ENCODE results near the gene ADM5.

The ADM5 gene

DNA sequence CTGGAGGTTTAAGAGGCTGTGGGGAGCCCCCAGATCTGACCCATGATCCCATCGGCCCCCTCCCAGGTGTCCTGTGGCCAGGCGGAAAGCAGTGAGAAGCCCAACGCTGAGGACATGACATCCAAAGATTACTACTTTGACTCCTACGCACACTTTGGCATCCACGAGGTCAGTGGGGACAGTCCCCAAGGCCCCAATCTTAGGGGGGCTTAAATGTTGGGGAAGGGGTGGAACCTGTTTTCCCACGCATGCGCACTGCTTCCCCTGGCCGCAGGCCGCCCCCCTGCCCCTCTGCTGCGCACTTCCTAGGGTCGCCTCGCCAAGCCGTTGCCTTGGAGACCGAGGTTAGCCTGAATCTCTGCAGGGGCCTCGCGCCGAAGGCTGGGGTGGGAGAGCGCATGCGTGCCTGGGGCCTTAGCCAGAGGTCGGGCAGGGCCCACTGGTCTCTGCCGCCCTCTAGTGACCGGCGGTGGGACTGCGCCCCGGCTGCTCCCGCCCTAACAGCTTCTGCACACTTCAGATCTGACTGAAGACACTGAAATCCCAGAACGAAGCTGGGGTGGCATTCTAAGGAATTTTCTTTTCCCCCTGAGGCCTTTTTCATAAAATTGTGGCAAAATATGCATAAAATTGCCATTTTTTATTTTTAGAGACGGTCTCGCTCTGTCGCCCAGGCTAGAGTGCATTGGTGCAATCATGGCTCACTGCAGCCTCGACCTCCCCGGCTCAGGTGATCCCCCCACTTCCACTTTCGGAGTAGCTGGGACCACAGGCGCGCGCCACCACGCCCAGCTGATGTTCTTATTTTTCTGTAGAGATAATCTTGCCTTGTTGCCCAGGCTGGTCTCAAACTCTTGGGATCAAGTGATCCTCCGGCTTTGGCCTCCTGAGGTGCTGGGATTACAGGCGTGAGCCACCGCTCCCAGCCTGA lies 8.7 kb upstream of the ADM5 start:
- peak; percentile 67 for DNase-seq

DNA sequence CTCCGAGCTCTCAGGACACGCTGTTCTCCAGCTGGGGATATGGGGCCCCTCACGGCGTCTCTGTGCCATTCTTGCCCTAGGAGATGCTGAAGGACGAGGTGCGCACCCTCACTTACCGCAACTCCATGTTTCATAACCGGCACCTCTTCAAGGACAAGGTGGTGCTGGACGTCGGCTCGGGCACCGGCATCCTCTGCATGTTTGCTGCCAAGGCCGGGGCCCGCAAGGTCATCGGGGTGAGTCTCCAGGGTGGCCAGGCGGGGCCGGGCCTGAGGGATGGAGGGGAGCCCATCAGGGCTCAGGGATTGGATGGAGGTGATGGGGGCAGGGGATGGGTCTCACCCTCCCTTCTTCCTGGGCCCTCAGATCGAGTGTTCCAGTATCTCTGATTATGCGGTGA lies 7.6 kb upstream of the ADM5 start:
- no peak for DNase-seq

DNA sequence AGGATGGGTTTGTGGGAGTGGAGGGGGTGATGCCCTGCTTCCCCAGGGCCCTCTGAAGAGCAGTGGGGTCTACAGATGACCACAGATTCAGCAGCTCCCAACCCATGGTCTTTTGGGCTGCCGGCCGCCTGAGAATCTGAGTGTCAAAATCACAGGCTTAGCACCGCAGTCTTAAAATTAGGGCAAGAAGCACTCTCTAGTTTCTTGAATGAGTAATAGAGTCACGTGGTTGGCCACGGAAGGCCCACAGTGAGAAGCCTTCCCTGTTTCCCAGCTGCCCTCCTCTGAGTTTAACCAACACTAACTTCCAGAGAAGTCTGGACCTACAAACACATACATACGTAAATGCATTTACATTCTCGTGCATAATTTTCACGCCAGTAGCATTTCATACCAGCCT lies 7.1 kb upstream of the ADM5 start:
- no peak for DNase-seq

DNA sequence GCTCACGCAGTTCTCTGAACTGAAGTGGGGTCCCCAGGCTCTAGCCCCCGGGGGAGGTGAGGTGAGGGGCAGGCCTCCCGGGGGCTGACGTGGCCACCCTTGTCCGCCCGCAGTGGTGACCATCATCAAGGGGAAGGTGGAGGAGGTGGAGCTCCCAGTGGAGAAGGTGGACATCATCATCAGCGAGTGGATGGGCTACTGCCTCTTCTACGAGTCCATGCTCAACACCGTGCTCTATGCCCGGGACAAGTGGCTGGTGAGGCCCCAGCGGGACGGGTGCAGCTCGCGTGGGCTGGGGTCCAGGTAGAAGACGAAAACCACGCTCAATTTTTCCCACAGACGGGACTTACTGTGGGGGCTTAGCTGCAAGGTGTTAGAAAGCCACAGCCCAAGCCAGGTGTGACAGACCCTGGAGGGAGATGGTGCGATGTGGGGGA lies 5.6 kb upstream of the ADM5 start:
- DNase-seq = no peak

DNA sequence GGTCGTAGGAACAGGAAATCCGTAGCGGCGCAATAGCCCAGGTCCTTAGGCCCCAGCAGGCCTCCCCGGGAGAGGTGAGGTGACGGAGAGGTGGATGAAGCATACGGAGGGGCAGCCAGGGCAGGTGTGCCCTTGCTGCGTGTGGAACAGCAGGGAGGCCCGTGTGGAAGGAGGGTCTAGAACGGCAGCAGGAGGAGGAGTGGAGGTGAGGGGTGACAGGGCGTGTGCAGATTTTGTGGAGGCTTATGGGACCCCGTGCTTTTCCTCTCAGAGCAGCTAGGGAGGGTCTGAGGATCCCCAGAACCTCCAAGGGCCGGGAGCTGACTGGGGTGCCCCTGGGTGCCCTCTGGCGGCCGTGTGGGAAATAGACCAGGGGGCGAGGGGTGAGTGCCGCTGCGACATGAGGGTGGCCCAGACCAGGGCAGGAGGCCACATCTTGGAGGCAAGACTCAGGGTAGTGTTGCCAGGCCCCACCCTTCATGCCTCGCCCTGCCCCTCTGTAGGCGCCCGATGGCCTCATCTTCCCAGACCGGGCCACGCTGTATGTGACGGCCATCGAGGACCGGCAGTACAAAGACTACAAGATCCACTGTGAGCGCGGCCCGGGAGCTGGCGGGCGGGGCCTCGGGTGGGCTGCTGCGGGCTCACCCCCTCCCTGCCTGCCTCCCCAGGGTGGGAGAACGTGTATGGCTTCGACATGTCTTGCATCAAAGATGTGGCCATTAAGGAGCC lies 5.0 kb upstream of the ADM5 start:
- DNase-seq = no peak

DNA sequence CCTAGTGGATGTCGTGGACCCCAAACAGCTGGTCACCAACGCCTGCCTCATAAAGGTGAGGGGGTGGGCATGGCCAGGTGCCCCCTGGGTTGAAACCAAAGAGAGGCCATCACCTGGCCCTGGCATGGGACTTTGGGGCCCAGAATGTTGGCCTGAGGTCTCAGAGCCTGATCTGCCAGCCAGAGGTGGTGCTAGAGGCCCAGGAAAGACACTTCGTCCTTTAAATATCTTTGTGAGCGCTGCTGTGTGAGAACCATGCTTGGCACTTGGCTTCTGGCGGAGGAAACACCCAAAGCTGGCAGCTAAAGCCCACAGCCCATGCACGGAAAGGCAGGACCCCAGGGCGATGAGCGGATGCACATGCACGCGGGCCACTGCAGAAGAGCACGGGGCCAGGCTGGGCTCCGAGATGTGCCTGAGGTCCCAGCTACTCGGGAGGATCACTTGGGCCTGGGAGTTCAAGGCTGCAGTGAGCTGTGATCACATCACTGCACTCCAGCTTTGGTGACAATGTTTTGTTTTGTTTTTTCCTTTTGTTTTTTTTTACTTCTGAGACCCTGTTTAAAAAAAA lies 4.3 kb upstream of the ADM5 start:
- no peak for DNase-seq

DNA sequence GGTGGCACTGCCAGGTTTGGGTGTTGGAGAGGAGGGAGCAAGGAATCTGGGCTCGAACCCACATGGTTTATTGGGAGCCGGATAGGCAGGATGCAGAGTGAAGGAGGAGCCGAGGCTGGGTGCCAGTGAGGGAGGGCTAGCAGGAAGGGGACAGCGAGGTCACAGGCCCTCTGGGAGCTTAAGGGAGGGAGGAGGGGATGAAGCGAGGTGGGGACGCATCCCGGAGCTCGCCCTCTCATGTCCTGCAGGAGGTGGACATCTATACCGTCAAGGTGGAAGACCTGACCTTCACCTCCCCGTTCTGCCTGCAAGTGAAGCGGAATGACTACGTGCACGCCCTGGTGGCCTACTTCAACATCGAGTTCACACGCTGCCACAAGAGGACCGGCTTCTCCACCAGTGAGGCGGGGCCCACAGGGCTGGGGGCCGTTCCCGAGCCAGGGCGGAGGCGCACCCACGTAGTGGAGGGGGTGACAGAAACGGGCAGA lies 3.5 kb upstream of the ADM5 start:
- no peak for DNase-seq

DNA sequence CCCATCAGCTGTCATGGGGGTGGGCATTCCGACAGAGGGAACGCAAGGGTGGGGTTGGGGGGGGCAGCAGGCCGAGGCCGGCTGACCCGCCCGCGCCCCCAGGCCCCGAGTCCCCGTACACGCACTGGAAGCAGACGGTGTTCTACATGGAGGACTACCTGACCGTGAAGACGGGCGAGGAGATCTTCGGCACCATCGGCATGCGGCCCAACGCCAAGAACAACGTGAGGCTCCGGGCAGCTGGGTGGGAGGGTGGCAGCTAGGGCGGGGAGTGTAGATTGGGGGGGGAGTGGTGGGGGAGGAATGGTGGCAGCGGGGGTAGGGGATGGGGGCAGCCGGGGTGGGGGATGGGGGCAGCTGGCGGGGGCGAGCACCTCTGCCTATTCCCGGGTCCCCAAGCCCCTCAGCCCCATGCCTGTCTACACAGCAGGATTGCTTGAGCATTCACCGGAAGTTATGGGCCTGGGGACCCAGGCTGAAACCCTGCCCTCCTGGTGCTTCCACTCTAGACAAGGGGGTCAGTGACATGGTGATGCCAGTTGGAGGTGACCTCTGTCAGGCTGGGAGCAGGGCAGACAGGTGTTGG lies 2.8 kb upstream of the ADM5 start:
- no peak for DNase-seq

DNA sequence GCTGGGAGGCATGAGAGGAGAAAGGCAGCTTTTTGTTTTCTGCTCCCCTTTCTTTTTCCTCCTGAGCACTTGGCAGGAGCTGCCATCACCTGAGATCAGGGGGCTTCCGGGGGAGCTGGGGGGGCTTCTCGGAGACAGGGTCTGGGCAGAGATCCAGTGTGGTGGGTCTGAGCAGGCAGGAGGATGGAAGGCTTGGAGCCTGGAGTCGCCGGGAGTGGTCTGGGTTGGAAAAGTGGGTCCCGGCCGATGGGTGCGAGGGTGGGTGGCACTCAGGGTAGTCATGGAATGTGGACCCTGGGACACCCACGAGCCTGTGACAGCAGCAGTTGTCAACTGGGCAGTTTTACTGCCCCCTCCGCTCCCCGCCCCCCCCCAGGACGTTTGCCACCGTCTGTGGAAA lies 2.2 kb upstream of the ADM5 start:
- DNase-seq = no peak

DNA sequence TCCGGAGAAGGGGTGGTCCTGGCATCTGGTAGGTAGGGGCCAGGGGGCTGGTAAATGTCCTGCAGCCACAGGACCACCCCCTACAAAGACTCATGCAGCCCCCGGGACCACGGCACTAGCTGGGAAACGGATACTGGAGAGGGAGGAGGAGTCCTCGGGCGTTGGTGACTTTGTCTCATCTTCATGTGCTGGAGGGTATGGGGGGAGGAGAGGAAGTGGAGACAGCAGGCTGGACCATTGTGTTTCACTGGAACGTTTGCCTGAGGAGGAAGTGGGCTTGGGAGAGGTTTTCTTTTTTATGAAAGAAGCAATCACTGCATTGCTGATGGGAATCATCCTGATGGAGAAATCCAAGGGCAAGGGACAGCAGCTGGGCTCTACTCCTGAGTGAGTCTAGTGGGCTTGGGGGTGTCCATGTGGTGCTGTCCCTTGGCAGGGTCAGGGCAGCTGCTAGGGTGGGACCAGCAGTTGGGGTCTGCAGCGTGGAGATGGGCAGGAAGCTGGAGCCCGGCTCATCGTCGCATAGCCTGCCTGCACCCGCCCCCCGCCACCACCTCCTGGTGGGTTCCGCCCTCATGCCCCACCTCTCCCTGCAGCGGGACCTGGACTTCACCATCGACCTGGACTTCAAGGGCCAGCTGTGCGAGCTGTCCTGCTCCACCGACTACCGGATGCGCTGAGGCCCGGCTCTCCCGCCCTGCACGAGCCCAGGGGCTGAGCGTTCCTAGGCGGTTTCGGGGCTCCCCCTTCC lies 1.7 kb upstream of the ADM5 start:
- no peak for DNase-seq

DNA sequence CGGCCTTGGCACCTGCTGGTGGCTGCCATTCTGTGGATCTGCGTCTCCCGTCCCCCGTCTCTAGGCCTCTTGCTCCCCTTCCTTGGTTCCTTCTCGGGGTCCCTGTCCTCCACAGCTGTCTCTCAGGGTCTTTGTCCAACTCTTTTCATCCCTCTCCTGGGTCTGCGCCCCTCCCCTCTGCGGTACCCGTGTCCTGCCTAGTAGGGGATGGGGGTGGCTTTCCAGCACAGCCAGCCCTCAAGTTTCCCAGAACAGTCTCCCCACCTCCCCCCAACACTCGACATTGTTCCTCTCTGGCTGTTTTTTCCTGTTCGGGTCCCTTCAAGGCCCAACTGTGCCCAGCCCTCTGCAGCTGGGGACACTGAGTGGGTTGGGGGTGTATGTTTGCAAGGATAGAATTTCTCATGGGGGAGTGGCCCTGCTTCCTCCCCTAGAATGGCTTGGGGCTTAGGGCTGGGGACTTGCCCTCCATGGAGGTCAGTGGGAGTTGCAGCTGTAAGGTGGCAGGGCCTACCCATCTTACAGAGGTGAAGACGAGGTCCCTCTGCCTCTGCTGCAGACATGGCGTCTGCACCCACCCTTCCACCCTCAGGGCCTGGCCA lies 762 bp upstream of the ADM5 start:
- DNase-seq = no peak

DNA sequence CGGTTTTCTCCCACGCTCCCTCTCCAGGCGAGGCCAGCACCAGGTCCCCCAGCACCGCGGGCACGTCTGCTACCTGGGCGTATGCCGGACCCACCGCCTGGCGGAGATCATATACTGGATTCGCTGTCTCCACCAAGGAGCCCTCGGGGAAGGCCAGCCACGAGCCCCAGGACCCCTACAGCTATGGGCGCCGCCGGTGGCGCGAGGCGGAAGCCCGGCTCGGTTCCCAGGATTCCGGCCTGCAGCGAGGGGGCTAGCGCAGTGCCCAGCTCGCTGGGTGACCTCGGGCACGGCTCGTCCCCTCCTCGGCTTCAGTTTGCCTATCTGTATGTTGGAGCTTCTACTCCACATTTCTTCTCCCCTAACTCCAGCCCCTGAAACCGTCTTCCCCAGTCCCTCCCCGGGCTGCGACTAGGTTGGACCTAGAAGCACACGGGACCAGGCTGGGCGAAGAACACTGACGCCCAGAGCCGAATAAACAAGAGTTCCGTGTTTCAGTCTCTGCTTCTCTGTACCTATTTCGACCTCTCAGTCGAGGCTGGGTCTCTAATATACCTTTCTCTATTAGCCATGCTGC lies 773 bp downstream of the ADM5 start:
- no peak for DNase-seq

DNA sequence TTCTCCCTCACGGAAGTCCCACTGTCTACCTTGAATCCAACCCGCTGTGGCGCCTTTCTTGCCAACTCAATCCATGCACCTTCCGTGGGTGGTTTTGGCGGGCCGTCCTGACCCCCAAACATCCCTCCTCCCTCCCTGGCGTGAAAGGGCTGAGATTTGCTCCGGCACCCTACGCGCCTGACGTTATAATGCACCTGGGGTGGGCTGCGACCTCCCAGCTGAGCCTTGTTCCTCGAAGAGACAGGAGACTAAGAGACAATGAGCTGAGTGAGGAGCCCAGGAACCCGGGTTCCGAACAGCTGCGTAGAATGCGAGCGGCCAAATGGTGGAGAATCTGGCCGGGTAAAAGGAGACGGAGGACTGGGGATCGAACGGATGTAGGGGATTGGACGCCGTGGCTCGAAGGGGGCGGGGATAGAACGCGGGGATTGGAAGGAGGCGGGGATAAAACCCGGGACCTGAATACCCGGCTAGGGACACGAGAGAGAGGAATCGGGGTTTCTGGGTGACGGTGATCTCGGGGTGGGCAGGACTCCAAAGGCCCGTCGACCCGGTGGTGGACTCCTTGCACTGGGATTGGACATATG lies 1.4 kb downstream of the ADM5 start, which contains the start of gene CPT1C:
CPT1C (plus strand) TSS at position 461 of the 587 bp plus-strand sequence. CDS start 1,137 bp downstream, outside the sequence.
- DNase-seq = peak; percentile 77

DNA sequence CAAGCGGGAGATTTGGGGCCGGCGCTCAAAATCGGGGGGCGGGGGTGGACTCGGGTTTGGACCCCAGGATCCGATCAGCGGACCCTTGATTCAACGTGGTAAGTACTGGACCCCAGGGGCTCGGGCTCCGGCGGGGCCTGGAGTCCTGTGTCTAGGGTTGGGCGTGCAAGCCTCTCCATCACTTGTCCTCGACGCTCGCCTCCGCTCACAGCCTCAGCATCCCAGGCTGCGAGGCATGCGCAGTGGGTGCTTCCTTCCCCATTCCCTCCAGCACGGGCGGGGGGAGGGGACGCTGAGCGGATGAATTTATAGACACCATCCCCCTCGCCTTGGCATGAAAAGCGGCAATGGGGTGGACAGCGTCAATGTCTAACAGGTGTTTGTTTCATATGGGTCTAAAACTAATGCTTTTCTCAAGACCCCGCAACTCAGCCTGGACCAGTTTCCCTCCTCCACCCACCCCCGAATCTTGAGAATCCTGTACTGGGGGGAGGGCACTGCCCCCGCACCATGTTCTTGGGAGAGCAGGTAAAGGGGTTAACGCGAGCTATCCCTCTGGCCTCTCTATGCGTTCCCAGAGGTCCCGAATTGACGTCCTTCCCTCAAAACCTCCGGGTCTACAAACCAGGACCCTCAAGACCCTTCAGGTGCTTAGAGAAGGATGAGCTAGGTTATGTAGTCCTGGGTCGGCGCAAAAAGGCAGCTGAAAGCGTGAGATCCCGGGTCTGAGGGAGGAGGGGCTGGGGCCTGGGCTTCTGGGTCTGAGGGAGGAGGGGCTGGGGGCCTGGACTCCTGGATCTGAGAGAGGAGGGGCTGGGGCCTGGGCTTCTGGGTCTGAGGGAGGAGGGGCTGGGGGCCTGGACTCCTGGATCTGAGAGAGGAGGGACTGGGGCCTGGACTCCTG lies 2.1 kb downstream of the ADM5 start:
- DNase-seq = peak; percentile 17

DNA sequence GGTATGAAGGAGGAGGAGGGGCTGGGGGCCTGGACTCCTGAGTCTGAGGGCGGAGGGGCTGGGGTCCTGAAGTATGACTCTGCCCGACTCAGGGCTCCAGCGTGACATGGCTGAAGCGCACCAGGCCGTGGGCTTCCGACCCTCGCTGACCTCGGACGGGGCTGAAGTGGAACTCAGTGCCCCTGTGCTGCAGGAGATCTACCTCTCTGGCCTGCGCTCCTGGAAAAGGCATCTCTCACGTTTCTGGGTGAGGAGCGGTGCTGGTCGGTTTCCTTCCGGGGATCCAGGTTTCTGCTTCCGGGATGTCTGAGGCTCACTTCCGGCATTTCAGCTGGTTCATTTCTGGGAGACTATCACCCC lies 2.7 kb downstream of the ADM5 start:
- DNase-seq = no peak

DNA sequence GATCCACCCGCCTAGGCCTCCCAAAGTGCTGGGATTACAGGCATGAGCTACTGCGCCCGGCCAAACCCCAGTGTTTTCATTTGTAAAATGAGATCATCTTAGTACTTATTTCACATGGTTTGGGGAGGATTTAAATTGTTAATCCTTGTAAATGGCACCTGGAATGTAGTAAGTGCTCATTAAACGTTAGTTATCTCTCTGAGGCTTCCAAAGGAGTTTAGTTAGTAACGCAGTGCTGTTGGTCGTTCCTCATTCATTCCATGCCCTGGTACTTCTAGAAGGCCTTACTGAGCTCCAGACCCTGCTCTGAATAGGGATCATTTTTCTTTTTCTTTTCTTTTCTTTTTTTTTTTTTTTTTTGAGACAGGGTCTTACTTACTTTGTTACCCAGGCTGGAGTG lies 6.7 kb downstream of the ADM5 start:
- no peak for DNase-seq

DNA sequence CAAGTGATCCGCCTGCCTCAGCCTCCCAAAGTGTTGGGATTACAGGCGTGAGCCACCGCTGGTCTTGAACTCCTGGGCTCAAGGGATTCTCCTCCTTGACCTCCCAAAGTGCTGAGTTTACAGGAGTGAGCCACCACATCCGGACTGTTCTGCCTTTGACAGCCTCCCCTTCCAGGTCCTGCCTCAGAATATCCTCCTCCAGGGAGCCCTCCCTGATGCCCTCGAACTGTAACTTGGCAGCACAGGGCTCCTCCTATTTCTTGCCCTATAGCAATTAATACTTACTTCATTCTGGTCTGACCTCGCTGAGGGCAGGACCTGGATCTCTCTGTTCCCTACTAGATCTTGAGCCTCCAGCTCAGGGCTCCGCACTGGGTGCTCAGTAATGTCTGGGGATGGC lies 7.5 kb downstream of the ADM5 start:
- DNase-seq = no peak

DNA sequence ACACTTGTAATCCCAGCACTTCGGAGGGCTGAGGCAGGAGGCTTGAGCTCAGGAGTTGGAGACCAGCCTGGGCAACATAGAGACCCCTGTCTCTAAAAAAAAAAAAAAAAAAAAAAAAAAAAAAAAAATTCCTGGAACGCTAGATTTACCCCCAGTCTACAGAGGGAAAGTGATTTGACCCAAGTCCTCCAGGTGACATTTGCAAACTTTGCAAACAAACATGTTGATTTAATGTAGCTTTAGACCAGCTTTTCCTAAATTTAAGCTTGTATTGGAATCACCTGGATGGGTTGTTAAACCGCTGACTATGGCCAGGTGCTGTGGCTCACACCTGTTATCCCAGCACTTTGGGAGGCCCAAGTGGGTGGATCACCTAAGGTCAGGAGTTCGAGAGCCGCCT lies 10.0 kb downstream of the ADM5 start:
- no peak for DNase-seq

DNA sequence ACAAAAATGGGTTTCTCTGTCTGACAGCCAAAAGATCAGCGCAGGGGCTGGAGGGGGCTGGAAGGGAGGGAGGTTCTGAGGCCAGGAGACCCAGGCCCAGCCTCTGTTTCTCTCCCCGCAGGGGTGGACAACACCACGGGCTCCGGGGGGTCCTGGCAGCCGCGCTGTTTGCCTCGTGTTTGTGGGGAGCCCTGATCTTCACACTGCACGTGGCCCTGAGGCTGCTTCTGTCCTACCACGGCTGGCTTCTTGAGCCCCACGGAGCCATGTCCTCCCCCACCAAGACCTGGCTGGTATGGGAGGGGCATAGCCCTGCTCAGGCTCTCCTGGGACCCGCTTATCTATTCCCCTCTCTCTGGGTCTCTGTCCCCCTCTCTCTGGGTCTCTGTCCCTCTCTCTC lies 11.2 kb downstream of the ADM5 start:
- DNase-seq = no peak

DNA sequence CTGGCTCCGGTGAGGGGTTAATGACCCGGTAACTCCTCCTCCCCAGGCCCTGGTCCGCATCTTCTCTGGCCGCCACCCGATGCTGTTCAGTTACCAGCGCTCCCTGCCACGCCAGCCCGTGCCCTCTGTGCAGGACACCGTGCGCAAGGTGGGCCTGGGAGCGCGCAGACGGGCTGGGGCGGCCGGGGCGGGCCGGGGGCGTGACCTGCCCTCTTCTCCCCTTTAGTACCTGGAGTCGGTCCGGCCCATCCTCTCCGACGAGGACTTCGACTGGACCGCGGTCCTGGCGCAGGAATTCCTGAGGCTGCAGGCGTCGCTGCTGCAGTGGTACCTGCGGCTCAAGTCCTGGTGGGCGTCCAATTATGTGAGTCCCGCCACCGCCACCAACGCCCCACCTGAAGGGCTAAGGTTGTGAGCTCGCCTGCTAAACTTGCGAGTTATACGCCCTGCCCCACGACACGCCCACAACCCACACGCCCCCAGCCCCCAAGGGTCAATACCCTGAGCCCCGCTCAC lies 11.9 kb downstream of the ADM5 start:
- no peak for DNase-seq
